ENCODE results near the gene RRP1B.

RRP1B gene

DNA sequence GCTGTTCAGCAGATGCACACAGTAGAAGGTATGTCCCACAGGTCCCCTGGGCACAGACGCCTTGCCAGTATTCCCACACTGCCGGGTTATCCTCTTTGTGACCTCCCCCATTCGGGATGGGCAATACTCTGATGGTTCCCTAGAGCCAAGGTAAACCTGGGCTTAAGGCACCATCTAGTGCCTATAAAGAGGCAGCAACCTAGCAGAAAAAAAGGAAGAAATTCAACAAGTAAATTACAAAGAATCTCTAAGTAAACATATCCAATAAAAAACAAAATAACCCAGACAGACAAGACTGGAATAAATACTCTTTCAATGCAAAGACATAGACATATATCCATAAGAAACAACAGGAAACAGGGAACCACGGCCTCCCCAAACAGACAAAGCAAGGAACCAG lies 39.5 kb upstream of the RRP1B start:
- Histone ChIP-seq H3K27me3 (no peaks in the 10 kb centered on the region), H3K4me3 (no peak overlapping the region), H3K27ac (no peak overlapping the region), H3K9me3 (replicated peaks in 1 of 11) (peaks cover 30 to 43% (median 32%) of the 10 kb centered on the region in 11 experiments), H3K9ac (no peak overlapping the region), H3K4me2 (no peak overlapping the region), H3K4me1 (peaks cover 0 to 26% (median 17%) of the 10 kb centered on the region in 10 experiments; a peak in 16 of 20 replicates), H4K20me1 (no peaks in the 10 kb centered on the region), H3K36me3 (peaks cover 0 to 19% (median 6%) of the 10 kb centered on the region in 11 experiments; a peak in 11 of 22 replicates)
- TF ChIP-seq Cebpa-rat (IDR thresholded peaks at IDR 0.05) = no peak

DNA sequence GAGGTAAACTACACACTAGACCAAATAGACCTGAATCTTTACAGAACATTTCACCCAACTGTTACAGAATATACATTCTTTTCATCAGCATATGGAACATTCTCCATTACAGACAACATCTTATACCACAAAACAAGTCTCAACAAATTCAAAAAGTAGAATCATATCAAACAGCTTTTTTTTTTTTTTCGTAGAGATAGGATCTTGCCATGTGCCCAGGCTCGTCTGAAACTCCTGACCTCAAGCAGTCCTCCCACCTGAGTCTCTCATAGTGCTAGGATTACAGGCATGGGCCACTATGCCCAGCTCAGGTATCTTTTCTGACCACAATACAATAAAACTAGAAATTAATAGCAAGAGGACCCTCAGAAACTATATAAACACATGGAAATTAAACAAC lies 36.6 kb upstream of the RRP1B start:
- Histone ChIP-seq H3K4me2 (peak overlapping the region in 6 of 11 experiments; percentile 40 to 65 (median 64); a peak in 7 of 22 replicates), H3K27me3 (no peaks in the 10 kb centered on the region), H3K9ac (no peak overlapping the region), H3K27ac (peak overlapping the region in 1 of 11 experiments; percentile 44; a peak in 1 of 22 replicates), H4K20me1 (no peaks in the 10 kb centered on the region), H3K4me1 (peaks cover 0 to 26% (median 17%) of the 10 kb centered on the region in 10 experiments; a peak in 16 of 20 replicates), H3K4me3 (no peak overlapping the region), H3K9me3 (replicated peaks in 1 of 11) (peaks cover 32 to 46% (median 38%) of the 10 kb centered on the region in 11 experiments), H3K36me3 (peaks cover 0 to 19% (median 6%) of the 10 kb centered on the region in 11 experiments; a peak in 11 of 22 replicates)
- TF ChIP-seq Cebpa-rat (IDR thresholded peaks at IDR 0.05) = no peak

DNA sequence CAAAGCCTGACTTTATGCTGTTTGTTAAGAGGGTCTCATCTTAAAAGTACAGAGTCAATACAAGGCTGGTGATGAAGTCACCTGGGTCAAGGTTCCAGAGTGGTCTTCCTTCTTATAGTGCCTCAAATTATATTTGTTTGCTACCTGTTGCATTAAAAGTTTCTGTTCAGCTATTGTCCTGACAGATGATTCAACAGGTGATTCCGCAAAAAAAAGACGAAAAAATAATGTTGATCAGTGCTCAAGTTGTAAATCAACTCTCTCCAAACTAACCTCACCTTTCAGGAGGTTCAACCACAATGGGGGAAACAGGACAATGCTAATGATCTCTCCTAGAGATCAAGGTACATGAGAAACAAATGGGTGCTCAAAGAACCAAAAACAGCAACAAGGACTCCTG lies 35.8 kb upstream of the RRP1B start:
- no peaks in the 10 kb centered on the region for H3K27me3 ChIP-seq
- no peak overlapping the region for H3K4me2 ChIP-seq
- H3K27ac ChIP-seq = no peak overlapping the region
- no peaks in the 10 kb centered on the region for H4K20me1 ChIP-seq
- peaks cover 0 to 26% (median 17%) of the 10 kb centered on the region in 10 experiments; a peak in 16 of 20 replicates for H3K4me1 ChIP-seq
- peaks cover 36 to 48% (median 42%) of the 10 kb centered on the region in 11 experiments for H3K9me3 ChIP-seq (replicated peaks in 1 of 11)
- H3K9ac ChIP-seq = no peak overlapping the region
- H3K4me3 ChIP-seq = no peak overlapping the region
- peaks cover 0 to 22% (median 7%) of the 10 kb centered on the region in 11 experiments; a peak in 12 of 22 replicates for H3K36me3 ChIP-seq
- no peak for TF ChIP-seq Cebpa-rat (IDR thresholded peaks at IDR 0.05)

DNA sequence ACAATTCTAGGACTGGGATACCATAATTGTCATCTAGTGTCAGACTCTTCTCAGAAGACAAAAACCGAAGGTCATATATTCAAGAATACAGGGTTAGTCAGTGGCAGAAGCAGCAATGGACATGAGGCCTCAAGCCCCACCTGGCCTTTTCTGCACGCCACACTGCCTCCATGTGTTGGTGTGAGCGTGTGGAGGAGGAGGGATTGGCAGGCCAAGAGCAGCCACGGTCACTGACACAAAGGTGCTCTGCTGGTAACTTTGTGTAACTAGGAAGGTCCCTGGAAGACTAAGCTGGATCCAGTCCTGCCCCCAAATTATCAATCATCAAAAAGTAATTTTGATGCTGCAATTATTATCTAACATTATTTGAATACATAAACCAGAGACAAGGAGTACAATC lies 35.0 kb upstream of the RRP1B start:
- no peak for TF ChIP-seq Cebpa-rat (IDR thresholded peaks at IDR 0.05)

DNA sequence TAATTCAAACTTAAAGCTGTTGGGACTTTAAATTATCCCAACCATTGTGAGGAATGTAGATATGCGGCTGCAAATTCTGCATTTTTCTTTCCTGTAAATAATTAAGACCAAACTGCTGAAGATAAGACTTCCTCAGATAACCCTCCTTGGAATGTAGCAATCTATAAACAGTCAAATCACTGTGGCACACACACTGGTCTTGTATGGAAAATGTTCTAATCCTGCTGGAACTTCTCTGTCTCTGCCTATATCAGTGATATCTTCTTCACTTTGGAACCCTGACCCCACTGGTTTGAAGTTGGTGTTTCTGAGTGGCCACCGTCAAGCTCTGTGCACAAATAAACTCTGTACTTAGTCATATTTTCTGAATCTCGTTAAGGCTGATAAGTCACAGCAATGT lies 33.0 kb upstream of the RRP1B start:
- H3K9me3 ChIP-seq (replicated peaks in 1 of 11) = peaks cover 17 to 34% (median 26%) of the 10 kb centered on the region in 11 experiments
- H3K4me2 ChIP-seq = no peak overlapping the region
- no peak overlapping the region for H3K4me3 ChIP-seq
- no peak for TF ChIP-seq Cebpa-rat (IDR thresholded peaks at IDR 0.05)
- H3K27me3 ChIP-seq = no peaks in the 10 kb centered on the region
- no peaks in the 10 kb centered on the region for H4K20me1 ChIP-seq
- H3K36me3 ChIP-seq = peaks cover 0 to 18% (median 6%) of the 10 kb centered on the region in 11 experiments; a peak in 4 of 22 replicates
- H3K9ac ChIP-seq = no peak overlapping the region
- H3K27ac ChIP-seq = no peak overlapping the region
- H3K4me1 ChIP-seq = peaks cover 0 to 15% (median 11%) of the 10 kb centered on the region in 10 experiments; a peak in 16 of 20 replicates

More for the DNA sequence above, 35.0 kb upstream of the RRP1B start:
- H3K4me1 ChIP-seq = peaks cover 0 to 26% (median 17%) of the 10 kb centered on the region in 10 experiments; a peak in 16 of 20 replicates
- H3K4me3 ChIP-seq = no peak overlapping the region
- H3K4me2 ChIP-seq = no peak overlapping the region
- H4K20me1 ChIP-seq = no peaks in the 10 kb centered on the region
- no peaks in the 10 kb centered on the region for H3K27me3 ChIP-seq
- H3K9ac ChIP-seq = no peak overlapping the region
- H3K36me3 ChIP-seq = peaks cover 0 to 25% (median 7%) of the 10 kb centered on the region in 11 experiments; a peak in 12 of 22 replicates
- H3K27ac ChIP-seq = no peak overlapping the region
- peaks cover 36 to 48% (median 42%) of the 10 kb centered on the region in 11 experiments for H3K9me3 ChIP-seq (replicated peaks in 1 of 11)

DNA sequence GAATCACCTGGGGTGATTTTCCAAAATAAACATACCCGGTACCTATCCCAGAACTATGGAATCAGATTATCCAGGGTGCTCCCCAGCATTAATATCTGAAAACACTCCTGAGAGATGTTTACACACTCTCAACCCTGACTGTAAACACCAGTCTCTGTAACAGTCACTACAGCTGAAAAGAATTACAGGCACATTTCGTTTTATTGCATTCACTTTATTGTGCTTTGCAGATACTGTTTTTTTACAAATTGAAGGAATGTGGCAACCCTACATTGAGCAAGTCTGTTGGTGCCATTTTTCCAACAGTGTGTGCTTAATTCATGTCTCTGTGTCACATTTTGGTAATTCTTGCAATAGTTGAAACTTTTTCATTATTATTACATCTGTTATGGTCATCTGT lies 31.8 kb upstream of the RRP1B start:
- H3K27ac ChIP-seq = no peak overlapping the region
- H3K4me2 ChIP-seq = no peak overlapping the region
- no peak for TF ChIP-seq Cebpa-rat (IDR thresholded peaks at IDR 0.05)
- peaks cover 17 to 34% (median 25%) of the 10 kb centered on the region in 11 experiments for H3K9me3 ChIP-seq (replicated peaks in 1 of 11)
- no peaks in the 10 kb centered on the region for H4K20me1 ChIP-seq
- H3K27me3 ChIP-seq = no peaks in the 10 kb centered on the region
- peaks cover 0 to 4% (median under 1%) of the 10 kb centered on the region in 10 experiments; a peak in 8 of 20 replicates for H3K4me1 ChIP-seq
- no peak overlapping the region for H3K9ac ChIP-seq
- H3K36me3 ChIP-seq = peaks cover 0 to 18% (median 6%) of the 10 kb centered on the region in 11 experiments; a peak in 4 of 22 replicates
- no peak overlapping the region for H3K4me3 ChIP-seq

DNA sequence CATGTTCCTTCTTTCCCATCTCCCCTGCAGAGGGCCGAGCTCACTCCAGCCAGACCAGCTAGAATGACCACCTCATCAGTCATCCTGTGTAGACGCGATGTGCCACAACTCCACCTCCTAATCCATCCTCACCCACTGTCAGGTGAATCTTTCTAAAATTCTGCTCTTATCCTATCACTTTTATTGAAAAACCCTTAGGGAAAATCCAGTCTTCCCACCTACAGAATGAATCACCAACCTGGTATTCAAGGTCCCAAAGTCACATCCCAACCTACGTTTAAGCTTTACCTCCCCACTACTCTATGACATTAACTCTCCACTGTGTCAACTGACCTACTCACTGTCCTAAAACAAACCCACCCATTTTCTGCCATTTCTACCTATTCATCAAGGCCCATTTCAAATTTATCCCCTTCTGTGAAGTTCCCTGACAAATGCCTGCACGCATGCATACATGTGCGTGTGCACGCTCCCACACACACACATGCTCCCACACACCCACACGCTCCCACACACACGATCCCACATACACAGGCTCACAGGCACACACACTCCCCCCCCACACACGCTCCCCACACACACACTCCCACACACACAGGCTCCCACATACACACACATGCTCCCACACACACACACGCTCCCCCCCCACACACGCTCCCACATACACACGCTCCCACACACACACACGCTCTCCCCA lies 27.8 kb upstream of the RRP1B start:
- Histone ChIP-seq H3K9ac (no peak overlapping the region), H3K4me2 (no peak overlapping the region), H3K9me3 (replicated peaks in 1 of 11) (peaks cover 17 to 32% (median 25%) of the 10 kb centered on the region in 11 experiments), H3K36me3 (peaks cover 0 to 18% (median 6%) of the 10 kb centered on the region in 11 experiments; a peak in 4 of 22 replicates), H4K20me1 (no peaks in the 10 kb centered on the region), H3K27ac (no peak overlapping the region), H3K4me3 (no peak overlapping the region), H3K4me1 (no peaks in the 10 kb centered on the region), H3K27me3 (no peaks in the 10 kb centered on the region)
- no peak for TF ChIP-seq Cebpa-rat (IDR thresholded peaks at IDR 0.05)

DNA sequence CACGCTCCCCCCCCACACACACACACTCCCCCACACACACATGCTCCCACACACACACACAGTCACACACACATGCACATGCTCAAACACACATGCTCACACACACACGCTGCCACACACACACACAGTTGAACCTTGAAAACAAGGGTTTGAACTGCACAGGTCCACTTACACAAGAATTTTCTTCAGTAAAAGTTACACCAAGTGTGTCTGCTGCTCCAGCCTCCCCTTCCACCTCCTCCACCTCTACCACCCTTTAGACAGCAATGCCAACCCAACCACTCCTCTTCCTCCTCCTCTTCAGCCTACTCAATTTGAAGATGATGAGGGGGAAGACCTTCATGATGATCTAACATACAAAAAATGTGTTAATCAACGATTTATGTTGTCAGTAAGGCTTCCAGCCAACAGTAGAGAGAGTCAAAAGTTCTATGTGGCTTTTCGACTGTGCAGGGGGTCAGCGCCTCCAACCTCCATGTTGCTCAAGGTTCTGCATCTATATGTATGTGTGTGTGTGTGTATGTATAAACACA lies 26.9 kb upstream of the RRP1B start:
- TF ChIP-seq Cebpa-rat (IDR thresholded peaks at IDR 0.05) = no peak
- Histone ChIP-seq H4K20me1 (no peaks in the 10 kb centered on the region), H3K27ac (no peak overlapping the region)

DNA sequence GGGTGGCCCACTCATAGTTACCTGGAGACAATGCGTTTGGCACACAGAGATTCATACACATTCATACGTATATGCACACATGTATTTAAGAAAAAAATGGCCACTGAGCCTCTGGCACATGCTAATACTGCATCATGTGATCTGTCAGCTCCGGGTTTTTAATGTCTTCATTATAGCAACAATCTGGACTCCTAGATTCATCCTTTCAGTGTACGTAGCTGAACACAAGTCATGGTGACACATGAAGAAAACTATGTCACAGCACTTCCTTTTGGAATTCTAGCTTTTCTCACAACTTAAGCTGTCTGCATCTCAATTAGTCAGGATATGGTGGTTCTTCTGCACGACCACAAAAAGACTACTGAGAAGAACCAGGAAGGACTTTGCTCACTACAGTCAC lies 24.7 kb upstream of the RRP1B start:
- peaks cover 0 to 6% (median 2%) of the 10 kb centered on the region in 11 experiments; a peak in 12 of 22 replicates for H3K9me3 ChIP-seq (replicated peaks in 1 of 11)
- H3K27ac ChIP-seq = no peak overlapping the region
- H3K4me3 ChIP-seq = no peak overlapping the region
- H3K27me3 ChIP-seq = no peaks in the 10 kb centered on the region
- 0 out of 20 replicates have a peak, but pooled peaks cover 0 to 6% (median 0%) of the 10 kb centered on the region in 10 experiments for H3K4me1 ChIP-seq
- H3K4me2 ChIP-seq = no peak overlapping the region
- H3K36me3 ChIP-seq = no peaks in the 10 kb centered on the region
- H4K20me1 ChIP-seq = no peaks in the 10 kb centered on the region
- TF ChIP-seq Cebpa-rat (IDR thresholded peaks at IDR 0.05) = no peak
- H3K9ac ChIP-seq = no peak overlapping the region

More for the DNA sequence above, 26.9 kb upstream of the RRP1B start:
- peaks cover 17 to 27% (median 24%) of the 10 kb centered on the region in 11 experiments for H3K9me3 ChIP-seq (replicated peaks in 1 of 11)
- H3K36me3 ChIP-seq = peaks cover 0 to 18% (median 6%) of the 10 kb centered on the region in 11 experiments; a peak in 4 of 22 replicates
- no peaks in the 10 kb centered on the region for H3K4me1 ChIP-seq
- H3K27me3 ChIP-seq = no peaks in the 10 kb centered on the region
- no peak overlapping the region for H3K4me3 ChIP-seq
- H3K4me2 ChIP-seq = no peak overlapping the region
- no peak overlapping the region for H3K9ac ChIP-seq
